Fibroblast of mammary gland (primary cell): ENCODE results near the gene ATP11A.

Experiments
- DNase-seq: peaks from one replicate; pipeline ENCODE4 v3.0.0-alpha.2; 2010; ENCODE audit warnings: low read depth
- H3K4me3 ChIP-seq: 2 replicates; pipeline ENCODE4 v1.5.1; 2011; ENCODE audit warnings: low read depth, mild to moderate bottlenecking, low read length, moderate library complexity; ENCODE audit not compliant: control insufficient read depth
- CTCF ChIP-seq: conservative IDR thresholded peaks from 2 replicates; pipeline ENCODE4 v1.5.1; 2011; ENCODE audit warnings: low read depth, low read length, inconsistent platforms; ENCODE audit not compliant: control insufficient read depth, insufficient read depth

Gene ATP11A

GRCh38 chr13:112714376-112715174 is 24.7 kb downstream of the ATP11A start:
- TF ChIP-seq CTCF: no peak
- H3K4me3 ChIP-seq: no peak overlapping the region
- no peak for DNase-seq

- no peak for TF ChIP-seq CTCF
- no peak for DNase-seq
- no peak overlapping the region for H3K4me3 ChIP-seq
These were observed 25.4 kb downstream of the ATP11A start for GRCh38 chr13:112715210-112715609.

GRCh38 chr13:112715715-112716460 is 26.1 kb downstream of the ATP11A start:
- no peak overlapping the region for H3K4me3 ChIP-seq
- TF ChIP-seq CTCF: no peak
- no peak for DNase-seq

- DNase-seq: no peak
- no peak for TF ChIP-seq CTCF
- no peak overlapping the region for H3K4me3 ChIP-seq
These were observed 26.6 kb downstream of the ATP11A start for GRCh38 chr13:112716461-112716820.

GRCh38 chr13:112716841-112717520 is 27.1 kb downstream of the ATP11A start:
- DNase-seq: no peak
- TF ChIP-seq CTCF: no peak
- H3K4me3 ChIP-seq: no peak overlapping the region

- H3K4me3 ChIP-seq: no peak overlapping the region
- no peak for DNase-seq
- TF ChIP-seq CTCF: no peak
These were observed 28.5 kb downstream of the ATP11A start for GRCh38 chr13:112718318-112718717.
